HCT116 (cell line): ENCODE results near the gene NFASC. TPM values are rescaled to one million over a fixed set of nuclear protein-coding genes. Genes with fewer than 3 reads are reported as not detected.

Experiments used
- ATAC-seq: fragments of 200-7000 bp; cut with Tn5 transposase; 2 replicates; pipeline ENCODE4 v1.9.1; 2020; ENCODE audit warnings: mild to moderate bottlenecking, moderate library complexity
- BruUV-seq: library from RNA; stranded (reverse); fragments of 400-500 nt; replicated peaks from 2 replicates; lab custom pipeline; 2021; lab: Mats Ljungman, UMichigan
- CTCF ChIA-PET: fragments of 300-600 bp; sonication (Branson Sonifier 250); formaldehyde crosslinking; loops from one replicate; lab custom pipeline; 2021; ENCODE audit warnings: antibody characterized with exemption; lab: Charles Lee
- POLR2A ChIA-PET: fragments of 300-600, 350-600 bp; sonication (Branson Sonifier 250); formaldehyde crosslinking; loops from one replicate; lab custom pipeline; 2021; ENCODE audit warnings: antibody characterized with exemption; lab: Charles Lee
- RAD21 ChIA-PET, 2 experiments: fragments of 300-600 bp; sonication (Branson Sonifier 250); formaldehyde crosslinking; loops; one replicate each; lab custom pipeline; 2023; ENCODE audit warnings: low total read pairs in 2 of 2; ENCODE audit not compliant: uncharacterized antibody in 2 of 2, unreplicated experiment in 2 of 2, low non-redundant PET in 1 of 2; lab: Charles Lee
- DNase-seq: peaks from one replicate; pipeline ENCODE4 v3.0.0-alpha.2; 2010; ENCODE audit warnings: low read depth, low spot score
- H2AFZ ChIP-seq: fragments of 200-600 bp; shearing (Covaris generic), sonication (generic); 2 replicates; pipeline ENCODE4 v1.6.1; 2017; ENCODE audit warnings: low read depth, mixed run types, mixed read lengths, antibody characterized with exemption, low read length; ENCODE audit not compliant: poor library complexity, severe bottlenecking
- H3K27ac ChIP-seq: 2 replicates; pipeline ENCODE4 v1.5.1; 2012; ENCODE audit warnings: low read depth, low read length
- H3K27me3 ChIP-seq: fragments of 200-600 bp; sonication (generic); 2 replicates; pipeline ENCODE4 v1.6.1; 2016; ENCODE audit warnings: mixed run types, low read length, mixed read lengths; ENCODE audit not compliant: insufficient read depth
- H3K36me3 ChIP-seq, 2 experiments: fragments of 200-500 bp in 1 of 2; fragments of 200-600 bp in 1 of 2; sonication (Bioruptor generic) in 1 of 2; sonication (generic) in 1 of 2; 2 replicates each; pipeline versions ENCODE4 v1.5.1 to v1.6.1; 2014 to 2016; ENCODE audit warnings: low read length in 2 of 2, inconsistent platforms in 1 of 2, mixed read lengths in 1 of 2, mixed run types in 1 of 2; ENCODE audit not compliant: insufficient read depth in 2 of 2, control insufficient read depth in 1 of 2
- H3K4me1 ChIP-seq, 2 experiments: fragments of 200-600 bp in 1 of 2; sonication (generic) in 1 of 2; 2 replicates each; pipeline versions ENCODE4 v1.5.1 to v1.6.1; 2012 to 2017; ENCODE audit warnings: low read length in 2 of 2, inconsistent platforms in 1 of 2, mild to moderate bottlenecking in 1 of 2, mixed read lengths in 1 of 2, mixed run types in 1 of 2, moderate library complexity in 1 of 2; ENCODE audit not compliant: insufficient read depth in 2 of 2, control insufficient read depth in 1 of 2
- H3K4me2 ChIP-seq: fragments of 200-600 bp; sonication (generic); 2 replicates; pipeline ENCODE4 v1.6.1; 2017; ENCODE audit warnings: mixed run types, low read length, mixed read lengths
- H3K4me3 ChIP-seq, 2 experiments: fragments of 200-600 bp in 1 of 2; sonication (generic) in 1 of 2; replicated peaks in 1 of 2; 2 replicates each; pipeline ENCODE4 v1.5.1; 2011 to 2016; ENCODE audit warnings: low read length in 2 of 2, control low read depth in 1 of 2, low read depth in 1 of 2, mild to moderate bottlenecking in 1 of 2, mixed read lengths in 1 of 2, mixed run types in 1 of 2
- H3K79me2 ChIP-seq: fragments of 200-600 bp; sonication (generic); 2 replicates; pipeline ENCODE4 v1.6.1; 2017; ENCODE audit warnings: mild to moderate bottlenecking, mixed run types, low read length, moderate library complexity, mixed read lengths; ENCODE audit not compliant: insufficient read depth
- H3K9ac ChIP-seq: fragments of 200-600 bp; sonication (generic); 2 replicates; pipeline ENCODE4 v1.6.1; 2016; ENCODE audit warnings: low read length, mixed read lengths
- H3K9me2 ChIP-seq: fragments of 200-600 bp; sonication (generic), shearing (Covaris generic); 2 replicates; pipeline ENCODE4 v1.6.1; 2017; ENCODE audit warnings: mixed run types, mild to moderate bottlenecking, moderate library complexity; ENCODE audit not compliant: insufficient read depth
- H3K9me3 ChIP-seq, 2 experiments: fragments of 200-500 bp in 1 of 2; fragments of 200-600 bp in 1 of 2; sonication (Bioruptor generic) in 1 of 2; sonication (generic) in 1 of 2; 2 replicates each; pipeline ENCODE4 v1.6.1; 2014 to 2017; ENCODE audit warnings: low read length in 2 of 2, mixed read lengths in 2 of 2, inconsistent platforms in 1 of 2, low read depth in 1 of 2, mild to moderate bottlenecking in 1 of 2, mixed run types in 1 of 2, moderate library complexity in 1 of 2; ENCODE audit not compliant: control insufficient read depth in 1 of 2, insufficient read depth in 1 of 2
- H4K20me1 ChIP-seq: fragments of 200-600 bp; sonication (generic), shearing (Covaris generic); 2 replicates; pipeline ENCODE4 v1.6.1; 2017; ENCODE audit warnings: mixed run types, mild to moderate bottlenecking, moderate library complexity; ENCODE audit not compliant: insufficient read depth
- ATF3 ChIP-seq: IDR thresholded peaks from 2 replicates; pipeline ENCODE4 v1.6.1; 2012
- EZH2 ChIP-seq: fragments of 200-600 bp; sonication (generic); IDR thresholded peaks from 2 replicates; pipeline ENCODE4 v1.6.1; 2017; ENCODE audit warnings: antibody characterized with exemption, mixed run types
- MAX ChIP-seq: IDR thresholded peaks from 2 replicates; pipeline ENCODE4 v1.6.1; 2012
- SIN3A ChIP-seq: IDR thresholded peaks from 2 replicates; pipeline ENCODE4 v1.6.1; 2012; ENCODE audit warnings: low read depth
- SRF ChIP-seq: IDR thresholded peaks from 2 replicates; pipeline ENCODE4 v1.6.1; 2012; ENCODE audit warnings: low read depth
- ZBTB33 ChIP-seq: IDR thresholded peaks from 2 replicates; pipeline ENCODE4 v1.6.1; 2011; ENCODE audit warnings: mild to moderate bottlenecking, low read length, moderate library complexity; ENCODE audit not compliant: insufficient replicate concordance; ENCODE audit errors: extremely low read depth
- intact Hi-C: fragments of 100-400 bp; cut with micrococcal nuclease; formaldehyde crosslinking; loops from 2 replicates; pipeline ENCODE4 v1.10.0; 2022
- total RNA-seq: library from RNA; stranded (reverse); gene quantifications from one replicate; pipeline ENCODE4 v1.2.1, GENCODE V29; 2021; ENCODE audit not compliant: unreplicated experiment

NFASC gene
- total RNA-seq, 1 experiment from 2014 or later, result 0.57 TPM

- H2AFZ ChIP-seq, result no peak overlapping the region
- H3K79me2 ChIP-seq, result no peaks in the 10 kb centered on the region
- H3K27ac ChIP-seq, result no peak overlapping the region
- no peaks in the 10 kb centered on the region for H3K9me3 ChIP-seq
- intact Hi-C loops, result no loop called here
- no peaks in the 10 kb centered on the region for H3K36me3 ChIP-seq
- no peak overlapping the region for H3K4me3 ChIP-seq
- H3K4me1 ChIP-seq, result no peaks in the 10 kb centered on the region
- ATAC-seq (no peak), DNase-seq (no peak)
- RAD21 ChIA-PET, result no interaction called here
- H3K9ac ChIP-seq, result no peak overlapping the region
- H3K9me2 ChIP-seq, result no peaks in the 10 kb centered on the region
- no peak for TF ChIP-seq ATF3
- TF ChIP-seq MAX, result no peak
- no peak for TF ChIP-seq SRF
- no peak for TF ChIP-seq SIN3A
- peaks cover 39% of the 10 kb centered on the region for H3K27me3 ChIP-seq
- H3K4me2 ChIP-seq, result no peak overlapping the region
- POLR2A ChIA-PET, result no interaction called here
- no TSS peak for BruUV-seq
- no peaks in the 10 kb centered on the region for H4K20me1 ChIP-seq
- CTCF ChIA-PET, result no interaction called here
These were observed 16.4 kb upstream of the NFASC start for GRCh38 chr1:204854286-204854685.

GRCh38 chr1:204858363-204858821 is 12.3 kb upstream of the NFASC start:
- Histone ChIP-seq H2AFZ (no peak overlapping the region), H3K9me3 (no peaks in the 10 kb centered on the region), H3K4me2 (no peak overlapping the region), H3K36me3 (no peaks in the 10 kb centered on the region), H3K4me3 (no peak overlapping the region), H3K27me3 (peaks cover 53% of the 10 kb centered on the region), H4K20me1 (no peaks in the 10 kb centered on the region)
- intact Hi-C loops, result no loop called here
- RAD21 ChIA-PET, result no interaction called here
- TF ChIP-seq EZH2 (no peak), ZBTB33 (no peak)
- TF ChIP-seq, all 23 proteins: peak for 0
- BruUV-seq, result no TSS peak
- DNase-seq (no peak), ATAC-seq (no peak)
- H3K27ac ChIP-seq, result no peak overlapping the region
- ChIA-PET CTCF (no interaction called here), POLR2A (no interaction called here)
- H3K9me2 ChIP-seq, result no peaks in the 10 kb centered on the region
- H3K4me1 ChIP-seq, result no peaks in the 10 kb centered on the region
- H3K79me2 ChIP-seq, result no peaks in the 10 kb centered on the region
- no peak overlapping the region for H3K9ac ChIP-seq
